Suprapubic skin (tissue), 4 donors: ENCODE measurements around the gene RIBC2.

Source experiments
- EP300 ChIP-seq: sonication (generic); formaldehyde crosslinking; IDR thresholded peaks from one replicate; pipeline ENCODE4 v1.6.1; 2017; ENCODE audit warnings: antibody characterized with exemption
- POLR2AphosphoS5 ChIP-seq, 3 donors: sonication (generic); formaldehyde crosslinking; IDR thresholded peaks; one replicate each; pipeline ENCODE4 v1.6.1; 2017; ENCODE audit warnings: antibody characterized with exemption in 3 of 3
- TF ChIP-seq, protein P1 (sequence below), 2 donors: fragments of 200-600 bp in 1 of 2; fragments of 450-650 bp in 1 of 2; sonication (generic) in 1 of 2; IDR thresholded peaks; one replicate each; pipeline ENCODE4 v1.5.1; 2016 to 2019; ENCODE audit warnings: antibody characterized with exemption in 2 of 2, mild to moderate bottlenecking in 1 of 2, moderate library complexity in 1 of 2

DNA sequence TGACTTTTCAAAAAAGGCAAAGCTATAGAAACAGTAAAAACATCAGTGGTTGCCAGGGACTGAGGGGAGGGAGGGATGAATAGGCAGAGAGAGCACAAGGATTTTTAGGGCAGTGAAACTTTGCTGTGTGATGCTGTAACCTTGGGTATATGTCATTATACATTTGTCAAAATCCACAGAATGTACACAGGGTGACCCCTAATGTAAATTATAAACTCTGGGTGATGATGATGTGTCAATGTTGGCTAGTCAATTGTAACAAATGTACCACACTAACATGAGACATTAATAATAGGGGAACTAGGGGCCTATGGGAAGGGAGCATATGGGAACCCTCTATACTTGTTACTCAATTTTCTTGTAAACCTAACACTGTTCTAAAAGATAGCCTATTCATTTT lies 24.8 kb downstream of the RIBC2 start:
- TF ChIP-seq, protein P1, sequence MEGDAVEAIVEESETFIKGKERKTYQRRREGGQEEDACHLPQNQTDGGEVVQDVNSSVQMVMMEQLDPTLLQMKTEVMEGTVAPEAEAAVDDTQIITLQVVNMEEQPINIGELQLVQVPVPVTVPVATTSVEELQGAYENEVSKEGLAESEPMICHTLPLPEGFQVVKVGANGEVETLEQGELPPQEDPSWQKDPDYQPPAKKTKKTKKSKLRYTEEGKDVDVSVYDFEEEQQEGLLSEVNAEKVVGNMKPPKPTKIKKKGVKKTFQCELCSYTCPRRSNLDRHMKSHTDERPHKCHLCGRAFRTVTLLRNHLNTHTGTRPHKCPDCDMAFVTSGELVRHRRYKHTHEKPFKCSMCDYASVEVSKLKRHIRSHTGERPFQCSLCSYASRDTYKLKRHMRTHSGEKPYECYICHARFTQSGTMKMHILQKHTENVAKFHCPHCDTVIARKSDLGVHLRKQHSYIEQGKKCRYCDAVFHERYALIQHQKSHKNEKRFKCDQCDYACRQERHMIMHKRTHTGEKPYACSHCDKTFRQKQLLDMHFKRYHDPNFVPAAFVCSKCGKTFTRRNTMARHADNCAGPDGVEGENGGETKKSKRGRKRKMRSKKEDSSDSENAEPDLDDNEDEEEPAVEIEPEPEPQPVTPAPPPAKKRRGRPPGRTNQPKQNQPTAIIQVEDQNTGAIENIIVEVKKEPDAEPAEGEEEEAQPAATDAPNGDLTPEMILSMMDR (IDR thresholded peaks at IDR 0.05) = no peak
- no peak for TF ChIP-seq EP300
- no peak for TF ChIP-seq POLR2AphosphoS5 (IDR thresholded peaks at IDR 0.05)
